Duodenal mucosa (tissue), 2 donors: Measurements from ENCODE around the gene EIF2B2.
A peak's percentile ranks its signal among the peaks of the same experiment; 100 is the strongest.
"Not testable (repeated sequence)": the region's sequence is repeated elsewhere in the genome, so short reads cannot be mapped to it uniquely, and the experiment has no call there.

Experiments used
- H3K27ac ChIP-seq: one replicate; pipeline ENCODE4 v1.7.0; 2013; ENCODE audit warnings: low read depth, low read length
- H3K27me3 ChIP-seq, 2 donors: one replicate each; pipeline ENCODE4 v1.7.0; 2013; ENCODE audit warnings: low read length in 2 of 2, control low read depth in 1 of 2; ENCODE audit not compliant: insufficient read depth in 2 of 2, control insufficient read depth in 1 of 2
- H3K36me3 ChIP-seq, 2 donors: one replicate each; pipeline ENCODE4 v1.7.0; 2013; ENCODE audit warnings: low read length in 2 of 2, control low read depth in 1 of 2; ENCODE audit not compliant: insufficient read depth in 2 of 2, control insufficient read depth in 1 of 2
- H3K4me1 ChIP-seq, 2 donors: one replicate each; pipeline ENCODE4 v1.7.0; 2013; ENCODE audit warnings: low read length in 2 of 2, control low read depth in 1 of 2; ENCODE audit not compliant: insufficient read depth in 2 of 2, control insufficient read depth in 1 of 2
- H3K4me3 ChIP-seq, 2 donors: one replicate each; pipeline ENCODE4 v1.7.0; 2013; ENCODE audit warnings: low read length in 2 of 2, low read depth in 1 of 2
- H3K9ac ChIP-seq, 2 donors: one replicate each; pipeline ENCODE4 v1.7.0; 2013; ENCODE audit warnings: low read length in 2 of 2, low read depth in 1 of 2
- H3K9me3 ChIP-seq, 2 donors: one replicate each; pipeline ENCODE4 v1.7.0; 2013; ENCODE audit warnings: low read length in 2 of 2, control low read depth in 1 of 2; ENCODE audit not compliant: control insufficient read depth in 1 of 2

The EIF2B2 gene

DNA sequence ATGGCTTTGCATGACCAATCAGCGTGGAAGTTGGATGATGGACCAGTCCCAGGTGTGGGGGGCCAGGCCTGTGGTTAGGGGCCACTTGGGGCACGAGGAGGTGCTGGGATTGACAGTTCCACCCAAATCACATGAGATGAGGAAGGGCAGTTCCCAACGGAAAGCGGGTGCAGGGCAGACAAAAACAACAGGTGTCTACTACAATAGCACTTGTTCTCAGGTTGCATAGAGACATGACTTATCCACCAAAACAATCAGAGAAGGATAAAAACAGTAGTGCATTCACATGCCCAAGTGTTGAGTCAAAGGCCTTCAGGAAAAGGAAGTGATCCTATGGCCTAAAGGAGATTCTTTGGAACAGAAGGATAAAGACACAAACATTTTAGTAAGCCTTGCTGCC is 14.6 kb upstream of the EIF2B2 start:
- no peak overlapping the region for H3K9ac ChIP-seq
- H3K36me3 ChIP-seq: no peaks in the 10 kb centered on the region
- H3K4me1 ChIP-seq: no peaks in the 10 kb centered on the region
- no peak overlapping the region for H3K27ac ChIP-seq
- no peak overlapping the region for H3K4me3 ChIP-seq
- no peaks in the 10 kb centered on the region for H3K27me3 ChIP-seq
- no peaks in the 10 kb centered on the region for H3K9me3 ChIP-seq

- Histone ChIP-seq H3K9ac (no peak overlapping the region), H3K36me3 (no peaks in the 10 kb centered on the region), H3K9me3 (no peaks in the 10 kb centered on the region), H3K4me1 (no peaks in the 10 kb centered on the region), H3K27me3 (no peaks in the 10 kb centered on the region), H3K27ac (no peak overlapping the region), H3K4me3 (no peak overlapping the region)
Measured at GRCh38 chr14:74988993-74989392, 13.7 kb upstream of the EIF2B2 start.

DNA sequence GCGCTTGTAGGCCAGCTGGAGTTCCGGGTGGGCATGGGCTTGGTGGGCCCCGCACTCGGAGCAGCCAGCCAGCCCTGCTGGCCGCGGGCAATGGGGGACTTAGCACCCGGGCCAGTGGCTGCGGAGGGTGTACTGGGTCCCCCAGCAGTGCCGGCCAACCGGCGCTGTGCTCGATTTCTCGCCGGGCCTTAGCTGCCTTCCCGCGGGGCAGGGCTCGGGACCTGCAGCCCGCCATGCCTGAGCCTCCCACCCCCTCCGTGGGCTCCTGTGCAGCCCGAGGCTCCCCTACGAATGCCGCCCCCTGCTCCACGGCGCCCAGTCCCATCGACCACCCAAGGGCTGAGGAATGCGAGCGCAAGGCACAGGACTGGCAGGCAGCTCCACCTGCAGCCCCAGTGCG is 8.5 kb upstream of the EIF2B2 start:
- not testable (repeated sequence) for H3K4me3 ChIP-seq, H3K27ac ChIP-seq, H3K36me3 ChIP-seq, H3K9me3 ChIP-seq, H3K27me3 ChIP-seq, H3K4me1 ChIP-seq, H3K9ac ChIP-seq

DNA sequence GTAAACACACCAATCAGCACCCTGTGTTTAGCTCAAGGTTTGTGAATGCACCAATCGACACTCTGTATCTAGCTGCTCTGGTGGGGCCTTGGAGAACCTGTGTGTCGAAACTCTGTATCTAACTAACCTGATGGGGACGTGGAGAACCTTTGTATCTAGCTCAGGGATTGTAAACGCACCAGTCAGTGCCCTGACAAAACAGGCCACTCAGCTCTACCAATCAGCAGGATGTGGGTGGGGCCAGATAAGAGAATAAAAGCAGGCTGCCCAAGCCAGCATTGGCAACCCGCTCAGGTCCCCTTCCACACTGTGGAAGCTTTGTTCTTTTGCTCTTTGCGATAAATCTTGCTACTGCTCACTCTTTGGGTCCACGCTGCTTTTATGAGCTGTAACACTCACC is 6.9 kb upstream of the EIF2B2 start:
- H3K4me3 ChIP-seq, H3K27me3 ChIP-seq, H3K36me3 ChIP-seq: not testable (repeated sequence)

DNA sequence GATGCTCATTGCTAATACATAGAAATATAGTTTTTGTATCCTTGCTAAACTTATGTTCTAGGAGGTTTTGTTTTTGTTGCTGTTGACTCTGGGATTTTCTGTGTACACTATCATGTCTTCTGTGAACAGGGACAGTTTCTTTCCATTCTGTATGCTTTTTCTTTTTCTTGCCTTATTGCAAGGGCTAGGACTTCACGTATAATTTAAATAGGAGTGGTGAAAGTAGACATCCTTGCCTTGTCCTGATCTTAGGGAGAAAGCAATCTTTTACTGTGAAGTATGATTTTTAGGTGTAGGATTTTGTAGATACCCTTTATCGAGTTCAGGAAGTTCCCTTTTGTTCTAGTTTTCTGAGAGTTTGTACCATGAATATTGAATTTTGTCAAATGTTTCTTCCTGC is 1.5 kb upstream of the EIF2B2 start:
- peaks cover 13 to 16% of the 10 kb centered on the region in 2 donors for H3K4me1 ChIP-seq
- H3K9ac ChIP-seq: no peak overlapping the region
- H3K36me3 ChIP-seq: peaks cover under 1 to 10% of the 10 kb centered on the region in 2 donors
- no peak overlapping the region for H3K4me3 ChIP-seq
- H3K27me3 ChIP-seq: no peaks in the 10 kb centered on the region
- no peaks in the 10 kb centered on the region for H3K9me3 ChIP-seq
- no peak overlapping the region for H3K27ac ChIP-seq

More for the DNA sequence above, 6.9 kb upstream of the EIF2B2 start:
- H3K4me1 ChIP-seq, H3K9ac ChIP-seq, H3K9me3 ChIP-seq, H3K27ac ChIP-seq: not testable (repeated sequence)

DNA sequence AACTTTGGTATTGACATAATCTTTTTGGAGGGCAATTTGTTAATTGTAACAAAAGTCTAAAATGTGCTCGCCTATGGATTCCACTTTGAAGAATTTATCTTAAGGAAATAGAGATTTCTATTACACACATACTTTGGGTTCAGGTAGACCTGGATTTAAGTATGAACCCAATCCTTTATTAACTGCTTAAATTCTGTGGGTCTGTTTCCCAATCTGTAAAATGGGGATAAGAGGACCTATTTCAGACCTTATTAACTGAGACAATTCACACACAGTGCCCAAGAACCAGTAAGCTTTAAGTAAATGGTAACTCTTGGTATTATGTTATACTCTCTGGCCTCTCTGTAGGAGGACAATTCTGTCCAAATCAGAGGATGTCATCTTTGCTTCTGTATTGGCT is 822 bp upstream of the EIF2B2 start:
- peak overlapping the region; percentile 76 for H3K27ac ChIP-seq
- peaks cover 7 to 17% of the 10 kb centered on the region in 2 donors for H3K36me3 ChIP-seq
- H3K9ac ChIP-seq: peak overlapping the region; percentile 71 to 94
- no peaks in the 10 kb centered on the region for H3K9me3 ChIP-seq
- H3K27me3 ChIP-seq: no peaks in the 10 kb centered on the region
- peaks cover 13 to 16% of the 10 kb centered on the region in 2 donors for H3K4me1 ChIP-seq
- H3K4me3 ChIP-seq: peak overlapping the region; percentile 87 to 97

DNA sequence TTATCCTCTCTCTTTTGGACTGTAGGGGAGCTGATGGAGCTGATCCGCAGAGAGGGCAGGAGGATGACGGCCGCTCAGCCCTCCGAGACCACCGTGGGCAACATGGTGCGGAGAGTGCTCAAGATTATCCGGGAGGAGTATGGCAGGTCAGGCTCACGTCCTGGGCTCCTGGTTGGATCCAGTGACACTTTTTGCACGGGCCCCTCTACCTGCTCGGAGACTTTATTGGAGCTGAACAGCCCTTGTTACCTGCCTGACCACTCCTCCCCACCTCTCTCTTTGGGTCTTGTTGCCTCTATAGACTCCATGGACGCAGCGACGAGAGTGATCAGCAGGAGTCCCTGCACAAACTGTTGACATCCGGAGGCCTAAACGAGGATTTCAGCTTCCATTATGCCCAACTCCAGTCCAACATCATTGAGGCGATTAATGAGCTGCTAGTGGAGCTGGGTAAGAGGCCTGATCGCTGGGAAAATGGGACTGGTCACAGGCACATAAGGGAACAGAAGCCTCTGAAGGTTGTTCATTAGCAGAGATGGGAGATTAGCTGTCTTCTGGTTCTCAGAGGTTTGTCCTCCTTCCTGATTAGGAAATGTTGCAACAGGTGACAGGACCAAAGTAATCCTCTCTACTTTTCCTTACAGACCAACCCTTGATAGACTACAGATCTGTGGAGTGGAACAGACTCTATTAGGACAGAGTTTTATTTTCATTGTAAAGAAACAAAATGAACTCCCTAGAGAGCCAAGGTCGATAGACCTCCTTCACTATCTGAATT is 718 bp downstream of the EIF2B2 start:
- peaks cover 13 to 16% of the 10 kb centered on the region in 2 donors for H3K4me1 ChIP-seq
- H3K27ac ChIP-seq: peak overlapping the region; percentile 74

GRCh38 chr14:75005357-75005756 is 2.6 kb downstream of the EIF2B2 start:
- Histone ChIP-seq H3K27me3 (no peaks in the 10 kb centered on the region), H3K9ac (no peak overlapping the region), H3K36me3 (peaks cover 17 to 46% of the 10 kb centered on the region in 2 donors), H3K4me3 (no peak overlapping the region), H3K4me1 (peaks cover 13 to 16% of the 10 kb centered on the region in 2 donors), H3K9me3 (no peaks in the 10 kb centered on the region), H3K27ac (no peak overlapping the region)

More for the DNA sequence above, 718 bp downstream of the EIF2B2 start:
- Histone ChIP-seq H3K9me3 (no peaks in the 10 kb centered on the region), H3K36me3 (peaks cover 11 to 32% of the 10 kb centered on the region in 2 donors), H3K27me3 (no peaks in the 10 kb centered on the region), H3K4me3 (peak overlapping the region; percentile 87 to 97), H3K9ac (peak overlapping the region; percentile 77 to 94)

DNA sequence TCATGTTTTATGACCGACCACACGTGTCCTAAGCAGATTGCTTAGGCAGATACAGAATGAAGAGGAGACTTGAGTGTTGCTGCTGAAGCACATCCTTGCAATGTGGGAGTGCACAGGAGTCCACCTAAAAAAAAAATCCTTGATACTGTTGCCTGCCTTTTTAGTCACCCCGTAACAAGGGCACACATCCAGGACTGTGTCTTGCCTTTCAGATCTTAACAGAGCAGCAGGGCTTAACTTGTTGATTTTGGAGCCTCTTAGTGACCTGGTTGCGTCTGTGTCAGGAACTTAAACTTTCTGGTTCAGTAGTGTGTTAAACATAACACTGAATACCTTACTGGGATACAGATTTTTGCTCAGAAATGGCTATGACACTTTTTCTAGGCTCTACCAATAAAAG is 6.5 kb downstream of the EIF2B2 start:
- Histone ChIP-seq H3K27ac (no peak overlapping the region), H3K4me3 (no peak overlapping the region), H3K36me3 (peaks cover 31 to 56% of the 10 kb centered on the region in 2 donors), H3K4me1 (peaks cover 1 to 2% of the 10 kb centered on the region in 2 donors), H3K9ac (no peak overlapping the region), H3K9me3 (no peaks in the 10 kb centered on the region), H3K27me3 (no peaks in the 10 kb centered on the region)

DNA sequence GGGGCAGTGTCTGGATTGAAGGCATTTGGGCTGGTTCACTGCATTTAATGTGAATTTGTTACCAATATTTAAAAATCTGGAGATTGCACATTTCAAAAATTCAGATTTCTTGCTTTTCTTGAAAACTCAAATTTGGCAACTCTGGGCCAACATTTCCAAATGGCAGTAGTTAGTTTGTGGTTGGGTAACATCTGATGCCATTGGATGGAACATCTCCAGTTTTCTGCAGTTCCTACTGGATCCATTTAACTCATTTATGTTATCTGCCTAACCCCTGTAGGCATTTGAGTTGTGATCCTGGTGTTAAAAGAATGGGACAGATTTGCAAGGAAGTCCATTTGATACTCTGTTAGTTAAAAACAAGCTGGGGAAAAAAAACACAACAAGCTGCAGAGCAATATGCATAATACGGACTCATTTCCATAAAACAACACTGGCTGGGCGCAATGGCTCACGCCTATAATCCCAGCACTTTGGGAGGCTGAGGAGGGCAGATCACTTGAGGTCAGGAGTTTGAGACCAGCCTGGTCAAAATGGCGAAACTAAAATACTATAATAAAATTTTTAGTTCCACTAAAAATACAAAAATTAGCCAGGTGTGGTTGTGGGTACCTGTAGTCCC is 7.9 kb downstream of the EIF2B2 start:
- peaks cover 37 to 64% of the 10 kb centered on the region in 2 donors for H3K36me3 ChIP-seq
- H3K9ac ChIP-seq: no peak overlapping the region
- no peak overlapping the region for H3K27ac ChIP-seq
- H3K9me3 ChIP-seq: no peaks in the 10 kb centered on the region
- no peaks in the 10 kb centered on the region for H3K27me3 ChIP-seq
- no peak overlapping the region for H3K4me3 ChIP-seq
- no peaks in the 10 kb centered on the region for H3K4me1 ChIP-seq
